Renal cortex interstitium (tissue), 11 donors: ENCODE data around the gene HK1. TPM values are rescaled to one million over a fixed set of nuclear protein-coding genes. Genes with fewer than 3 reads are reported as not detected.
A peak's percentile ranks its signal among the peaks of the same experiment; 100 is the strongest.
"Not testable (repeated sequence)": the region's sequence is repeated elsewhere in the genome, so short reads cannot be mapped to it uniquely, and the experiment has no call there.

Experiments used
- DNase-seq, 11 donors: peaks; one replicate each; pipeline ENCODE4 v3.0.0-alpha.2; 2013; ENCODE audit warnings: low read depth in 9 of 11, low spot score in 4 of 11; ENCODE audit errors: extremely low read depth in 1 of 11
- polyA plus RNA-seq, 3 donors: library from polyadenylated mRNA; unstranded; fragments of 120-200 nt; gene quantifications; one replicate each; pipeline ENCODE4 v1.2.1, GENCODE V29; 2013; ENCODE audit not compliant: insufficient read length in 3 of 3

Gene HK1
- polyA plus RNA-seq, 3 donors: 49.7 to 58.3 (median 53.4) TPM

- no peak for DNase-seq
These were observed 31.0 kb upstream of the HK1 start for GRCh38 chr10:69247313-69247710.

DNA sequence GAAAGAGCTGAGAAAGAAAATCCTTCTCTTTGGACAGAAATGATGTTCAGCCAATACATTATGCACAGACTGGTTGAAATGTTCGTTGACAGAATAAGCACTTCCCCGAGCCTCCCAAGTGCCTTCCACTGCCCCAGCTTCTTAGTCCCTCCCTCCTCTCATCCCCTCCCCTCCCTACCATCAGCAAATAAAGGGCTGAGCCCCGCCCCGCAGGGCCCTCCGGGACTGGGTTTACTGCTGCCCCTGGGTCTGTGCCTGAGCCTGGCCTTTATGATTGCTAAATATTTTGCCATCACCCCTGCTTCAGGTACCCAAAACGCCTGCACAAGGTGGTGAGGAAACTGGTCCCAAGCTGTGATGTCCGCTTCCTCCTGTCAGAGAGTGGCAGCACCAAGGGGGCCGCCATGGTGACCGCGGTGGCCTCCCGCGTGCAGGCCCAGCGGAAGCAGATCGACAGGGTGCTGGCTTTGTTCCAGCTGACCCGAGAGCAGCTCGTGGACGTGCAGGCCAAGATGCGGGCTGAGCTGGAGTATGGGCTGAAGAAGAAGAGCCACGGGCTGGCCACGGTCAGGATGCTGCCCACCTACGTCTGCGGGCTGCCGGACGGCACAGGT is 30.1 kb upstream of the HK1 start:
- DNase-seq: no peak

GRCh38 chr10:69250041-69250440 is 28.3 kb upstream of the HK1 start:
- DNase-seq: no peak

GRCh38 chr10:69251417-69251816 is 26.9 kb upstream of the HK1 start:
- not testable (repeated sequence) for DNase-seq

DNA sequence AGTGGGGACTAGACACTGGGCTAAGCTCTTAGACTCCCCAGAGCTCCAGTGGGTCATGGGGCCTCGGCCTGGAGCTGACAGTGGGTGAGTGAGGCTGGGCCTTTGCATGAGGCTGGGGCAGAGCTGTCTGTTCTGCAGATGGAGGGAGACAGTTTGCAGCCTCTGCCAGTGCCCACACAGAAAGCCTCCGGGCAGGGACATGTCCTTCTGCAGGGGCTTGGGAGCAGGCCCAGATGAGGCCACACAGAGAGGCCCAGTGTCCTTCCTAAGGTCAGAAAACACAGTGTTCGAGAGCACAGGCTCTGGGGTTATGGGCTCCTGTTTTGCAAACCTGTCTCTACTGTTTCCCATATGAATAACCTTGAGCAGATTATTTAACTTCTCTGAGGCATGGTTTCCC is 25.1 kb upstream of the HK1 start:
- DNase-seq: no peak

DNA sequence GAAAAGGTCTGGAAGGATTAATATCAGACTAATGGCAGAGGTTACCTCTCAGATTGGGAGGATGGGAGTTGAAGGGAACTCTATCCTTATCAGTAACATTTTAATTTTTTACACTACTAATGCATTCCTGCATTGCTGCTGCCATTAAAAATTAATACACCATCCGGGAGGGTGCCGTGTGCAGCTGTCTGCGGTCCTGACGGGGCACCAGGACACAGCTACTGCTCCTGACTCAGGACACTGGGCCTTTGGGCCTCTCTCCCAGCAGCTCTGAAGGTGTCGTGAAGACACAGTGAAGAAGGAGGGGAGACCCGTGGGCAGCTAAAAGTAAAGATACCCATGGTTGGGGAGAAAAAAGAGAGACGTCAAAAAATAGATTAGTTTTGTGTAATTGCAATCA is 23.4 kb upstream of the HK1 start:
- DNase-seq: no peak

DNA sequence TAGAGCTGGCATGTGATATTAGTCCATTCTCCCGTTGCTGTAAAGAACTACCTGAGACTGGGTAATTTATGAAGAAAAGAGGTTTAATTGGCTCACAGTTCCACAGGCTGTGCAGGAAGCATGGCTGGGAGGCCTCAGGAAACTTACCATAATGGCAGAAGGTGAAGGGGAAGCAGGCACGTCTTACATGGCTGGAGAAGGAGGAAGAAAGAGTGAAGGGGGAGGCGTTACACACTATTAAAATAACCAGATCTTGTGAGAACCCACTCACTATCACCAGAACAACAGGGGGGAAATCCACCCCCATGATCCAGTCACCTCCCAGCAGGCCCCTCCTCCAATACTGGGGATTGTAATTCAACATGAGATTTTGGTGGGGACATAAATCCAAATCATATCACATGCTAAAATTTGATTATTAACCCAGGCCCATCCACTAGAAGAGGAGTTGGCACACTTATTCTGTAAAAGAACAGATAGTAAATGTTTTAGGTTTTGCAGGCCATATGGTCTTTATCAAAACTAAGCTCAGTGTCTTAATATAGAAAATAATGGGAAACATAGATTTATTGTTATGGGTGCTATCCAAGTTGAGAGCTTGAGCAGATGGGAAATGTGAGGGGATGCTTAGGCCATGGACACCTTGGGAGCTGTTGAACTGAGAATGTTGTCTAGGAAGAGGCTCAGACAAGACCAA is 18.6 kb upstream of the HK1 start:
- DNase-seq: no peak

DNA sequence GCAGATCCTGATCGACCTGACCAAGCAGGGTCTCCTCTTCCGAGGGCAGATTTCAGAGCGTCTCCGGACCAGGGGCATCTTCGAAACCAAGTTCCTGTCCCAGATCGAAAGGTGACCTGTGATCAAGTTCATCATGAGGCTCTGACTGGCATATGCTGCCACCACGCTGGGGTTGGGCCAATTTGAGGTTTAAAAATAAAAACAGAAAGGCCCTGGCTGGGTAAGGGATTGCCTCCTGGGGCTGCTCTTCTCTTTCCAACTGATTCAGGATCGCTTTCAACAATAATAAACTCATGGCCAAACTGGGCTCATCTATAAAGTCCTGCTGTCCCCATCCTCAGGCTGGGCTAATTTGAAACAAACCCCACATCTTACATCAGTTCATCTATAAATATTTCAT is 17.1 kb upstream of the HK1 start:
- no peak for DNase-seq

DNA sequence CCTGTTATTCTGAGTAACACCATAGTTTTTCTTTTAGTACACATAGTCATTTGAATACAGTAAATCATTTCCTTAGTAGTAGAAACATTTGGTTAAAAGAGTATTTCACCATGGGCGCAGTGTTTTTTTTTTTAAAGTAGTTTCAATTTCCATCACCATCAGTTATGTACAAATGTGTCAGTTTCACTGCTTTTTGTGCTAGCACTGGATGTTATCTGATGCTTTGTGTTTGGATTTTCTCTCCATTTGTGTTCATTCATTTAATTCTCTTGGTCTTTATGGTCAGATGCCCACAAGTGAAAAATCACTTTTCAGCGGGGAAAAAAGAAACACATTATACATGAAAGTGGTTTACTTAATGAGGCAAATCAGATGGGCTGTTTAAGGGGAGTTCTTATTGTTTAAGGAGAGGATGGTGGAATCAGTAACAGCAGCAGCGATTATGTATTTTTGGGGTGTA is 16.0 kb upstream of the HK1 start:
- peak in 2 of 11 donors; percentile 17 to 18 for DNase-seq

- no peak for DNase-seq
These were observed 12.8 kb upstream of the HK1 start for GRCh38 chr10:69265521-69265920.

- no peak for DNase-seq
These were observed 9.4 kb upstream of the HK1 start for GRCh38 chr10:69268761-69269416.

GRCh38 chr10:69269761-69270160 is 8.5 kb upstream of the HK1 start:
- DNase-seq: no peak

DNA sequence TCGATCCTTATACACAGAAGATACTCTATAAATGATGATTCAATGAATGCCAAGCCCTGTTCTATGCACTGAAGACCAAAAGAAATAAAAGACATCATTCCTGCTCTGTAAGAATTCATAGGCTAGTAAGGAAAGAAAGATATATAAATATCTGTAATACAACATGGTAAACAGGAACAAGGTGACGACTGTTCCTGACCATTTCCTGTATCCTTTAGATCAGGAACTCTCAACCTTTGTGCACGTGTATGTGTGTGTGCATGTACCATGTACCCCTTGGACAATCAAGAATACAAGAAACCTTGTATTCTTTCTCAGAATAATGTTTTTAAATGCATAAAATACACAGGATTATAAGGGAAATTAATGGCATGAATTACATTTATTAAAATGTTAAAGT is 7.3 kb upstream of the HK1 start:
- DNase-seq: no peak

DNA sequence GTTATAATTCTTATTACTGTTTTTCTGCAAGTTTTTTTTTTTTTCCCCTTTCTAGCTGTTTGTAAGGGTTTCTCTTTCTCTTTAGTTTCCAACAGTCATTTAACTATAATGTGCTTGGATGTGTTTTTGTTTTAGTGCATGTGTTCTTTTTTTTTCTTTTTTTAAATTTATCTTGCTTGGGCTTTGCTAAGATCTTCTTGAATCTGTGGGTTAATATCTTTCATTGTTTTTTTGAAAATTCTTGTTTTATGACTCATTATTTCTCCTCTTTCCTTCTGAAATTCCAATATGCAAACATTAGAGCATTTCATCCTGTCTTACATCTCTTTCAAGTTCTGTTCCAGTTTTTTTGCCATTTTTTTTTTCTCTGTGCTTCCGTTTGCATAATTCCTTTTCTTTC is 5.7 kb upstream of the HK1 start:
- no peak for DNase-seq

DNA sequence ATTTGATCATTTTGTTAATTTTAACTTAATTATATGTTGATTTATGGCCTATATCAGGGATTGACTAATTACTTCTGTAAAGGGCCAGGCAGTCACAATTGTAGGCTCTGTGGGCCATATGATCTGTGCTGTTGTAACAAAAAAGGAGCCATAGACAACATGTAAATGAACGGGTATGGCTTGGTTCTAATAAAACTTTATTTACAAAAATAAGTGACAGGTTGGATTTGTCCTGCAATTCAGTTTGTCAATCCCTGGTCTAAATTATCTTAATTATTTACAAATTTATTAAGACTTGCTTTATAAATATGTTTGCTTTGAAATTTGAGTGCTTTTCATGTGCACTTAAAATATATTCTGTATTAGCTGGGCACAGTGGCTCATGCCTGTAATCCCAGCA is 2.9 kb upstream of the HK1 start:
- DNase-seq: no peak

DNA sequence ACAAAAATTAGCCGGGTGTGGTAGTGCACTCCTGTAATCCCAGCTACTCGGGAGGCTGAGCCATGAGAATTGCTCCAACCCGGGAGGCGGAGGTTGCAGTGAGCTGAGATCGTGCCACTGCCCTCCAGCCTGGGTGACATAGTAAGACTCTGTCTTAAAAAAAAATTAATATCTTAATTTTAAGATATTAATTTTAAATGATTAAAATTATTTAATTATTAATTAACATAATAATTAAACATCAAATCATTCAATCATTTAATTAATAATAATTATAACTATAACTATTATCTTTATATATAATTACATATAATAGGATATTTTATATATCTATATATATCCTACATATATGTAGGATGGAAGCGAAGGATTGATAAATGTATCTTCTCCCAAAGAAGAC is 1.8 kb upstream of the HK1 start:
- no peak for DNase-seq

DNA sequence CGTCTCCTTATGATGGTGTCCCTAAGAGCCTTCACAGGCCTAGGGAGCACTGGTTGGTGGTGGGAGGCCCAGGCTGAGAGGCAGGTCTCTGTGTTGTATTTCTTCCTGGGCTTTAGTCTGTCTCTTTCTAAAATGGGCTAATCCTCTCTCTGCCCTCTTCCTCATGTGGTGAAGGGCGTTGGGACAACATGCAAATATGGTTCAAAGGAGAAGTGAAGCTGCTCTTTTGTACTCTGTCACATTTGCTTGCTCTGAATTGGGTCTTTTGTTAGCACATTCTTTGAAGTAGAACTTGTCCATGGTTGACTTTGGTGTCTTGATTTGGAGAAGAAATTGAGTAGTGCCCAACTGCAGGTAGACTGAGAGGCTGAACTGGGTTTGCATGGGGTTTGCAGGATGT is 814 bp downstream of the HK1 start:
- DNase-seq: no peak

DNA sequence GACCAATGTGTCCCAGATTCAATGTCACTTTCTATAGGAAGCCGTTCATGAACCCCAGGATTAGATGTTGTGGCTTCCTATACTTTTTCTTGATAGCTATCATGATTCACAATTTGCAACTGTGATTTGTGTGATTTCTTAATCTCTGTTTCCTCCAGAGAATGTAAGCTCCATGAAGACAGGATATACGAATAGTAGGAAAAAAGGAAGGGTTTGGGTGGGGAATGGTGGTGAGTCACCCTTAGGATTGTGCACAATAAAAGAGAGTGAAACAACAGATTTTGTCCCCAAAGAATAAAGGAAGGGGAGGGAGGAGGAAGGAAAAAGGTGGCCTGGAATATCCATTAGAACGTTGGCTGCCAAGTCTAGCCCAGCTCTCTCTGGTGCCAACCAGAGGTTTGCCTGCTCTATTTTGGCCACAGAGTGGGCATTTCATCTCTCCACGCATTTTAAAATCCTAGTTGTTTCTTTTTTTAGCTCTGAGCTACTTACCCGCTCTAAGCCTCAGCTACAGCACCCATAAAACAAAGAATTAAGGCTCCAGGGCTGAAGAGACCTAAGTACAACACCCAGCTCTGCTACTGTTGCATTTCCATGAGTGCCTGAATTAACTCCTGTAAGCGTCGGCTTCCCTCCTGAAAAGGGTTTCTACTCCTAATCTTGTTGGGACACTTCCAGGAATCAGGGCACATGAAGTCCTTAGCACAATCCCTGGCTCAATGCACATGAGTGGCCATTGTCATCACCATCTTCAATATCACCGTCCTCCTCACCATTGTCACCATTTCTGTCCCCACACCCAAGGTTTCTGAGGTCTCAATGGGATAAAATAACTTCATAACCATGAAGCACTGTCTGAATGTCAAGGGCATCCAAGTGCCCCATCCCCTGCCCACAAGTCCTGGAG is 3.5 kb downstream of the HK1 start:
- no peak for DNase-seq

DNA sequence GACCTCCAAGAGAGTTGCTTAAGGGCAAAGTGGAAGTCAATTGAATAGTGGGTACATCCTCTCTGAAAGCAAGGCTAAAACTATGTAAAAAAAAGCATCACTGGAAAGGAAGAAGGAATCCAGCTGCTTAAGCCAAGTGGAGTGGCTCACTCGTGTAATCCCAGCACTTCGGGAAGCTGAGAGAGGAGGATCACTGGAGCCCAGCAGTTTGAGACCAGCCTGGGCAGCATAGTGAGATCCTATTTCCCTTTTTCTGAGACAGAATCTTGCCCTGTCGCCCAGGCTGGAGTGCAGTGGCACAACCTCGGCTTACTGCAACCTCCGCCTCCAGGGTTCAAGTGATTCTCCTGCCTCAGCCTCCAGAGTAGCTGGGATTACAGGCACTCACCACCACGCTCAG is 6.1 kb downstream of the HK1 start:
- not testable (repeated sequence) for DNase-seq

GRCh38 chr10:69285699-69286098 is 7.4 kb downstream of the HK1 start:
- DNase-seq: no peak
